SK-N-SH (cell line): ENCODE results near the gene ERVFRD-1.

ENCODE experiments used
- CHD2 ChIP-seq: fragments of 150-350 bp; IDR thresholded peaks from 2 replicates; pipeline ENCODE4 v1.6.1; 2018; ENCODE audit warnings: low read length; ENCODE audit not compliant: partially characterized antibody
- CTCF ChIP-seq: fragments of 200-600 bp; sonication (generic); IDR thresholded peaks from 2 replicates; pipeline ENCODE4 v1.6.1; 2017; ENCODE audit warnings: antibody characterized with exemption, mild to moderate bottlenecking, moderate library complexity
- EP300 ChIP-seq, 2 experiments: IDR thresholded peaks; 2 replicates each; pipeline versions ENCODE4 v1.4.0 to v1.6.1; 2012; ENCODE audit warnings: borderline replicate concordance in 1 of 2, low read depth in 1 of 2, low read length in 1 of 2
- FOXJ3 ChIP-seq: sonication (generic); formaldehyde crosslinking; IDR thresholded peaks from 2 replicates; pipeline ENCODE4 v1.5.1; 2020; ENCODE audit warnings: mild to moderate bottlenecking, missing genetic modification reagents
- GABPA ChIP-seq: IDR thresholded peaks from 2 replicates; pipeline ENCODE4 v1.4.0; 2012; ENCODE audit warnings: low read depth, mild to moderate bottlenecking
- POLR2AphosphoS5 ChIP-seq: IDR thresholded peaks from 2 replicates; pipeline ENCODE4 v1.6.1; 2012; ENCODE audit warnings: low read depth, low read length
- RAD21 ChIP-seq: IDR thresholded peaks from 2 replicates; pipeline ENCODE4 v1.6.1; 2012; ENCODE audit warnings: mild to moderate bottlenecking, low read length
- SIN3A ChIP-seq: IDR thresholded peaks from 2 replicates; pipeline ENCODE4 v1.6.1; 2012; ENCODE audit warnings: low read depth, mild to moderate bottlenecking, low read length, moderate library complexity, borderline replicate concordance
- TF ChIP-seq, protein P1 (sequence below): IDR thresholded peaks from 2 replicates; pipeline ENCODE4 v1.6.1; 2012; ENCODE audit warnings: mild to moderate bottlenecking, low read depth, low read length, moderate library complexity

DNA sequence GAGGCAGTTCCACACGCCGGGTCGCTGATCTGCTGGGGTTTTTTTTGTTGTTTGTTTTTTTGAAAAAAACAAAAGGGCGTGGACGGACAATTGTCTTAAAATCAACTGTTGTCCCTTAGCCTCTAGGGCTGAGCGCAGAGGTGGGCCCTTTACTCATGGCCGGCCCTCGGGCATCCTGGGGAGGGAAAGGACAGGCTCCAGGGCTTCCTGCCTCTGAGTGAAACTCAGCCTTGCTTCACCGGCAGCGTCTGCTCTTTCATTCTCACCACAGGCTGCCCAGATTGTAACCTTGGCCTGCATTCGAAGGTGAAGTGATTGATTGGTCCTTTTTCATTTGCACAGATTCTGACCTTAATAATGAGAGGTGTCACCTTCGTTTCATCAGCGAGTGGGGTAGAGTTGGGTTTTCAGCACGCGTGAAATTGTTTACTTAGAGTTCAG is 17.1 kb downstream of the ERVFRD-1 start:
- TF ChIP-seq FOXJ3 (no peak), POLR2AphosphoS5 (no peak), RAD21 (no peak), GABPA (no peak), CHD2 (no peak), CTCF (no peak), EP300 (IDR thresholded peaks at IDR 0.05; ENCODE audit: borderline replicate concordance in 1 of 2, low read depth in 1 of 2, low read length in 1 of 2) (no peak), SIN3A (no peak; the same call in 1 of the 2 replicates)
- TF ChIP-seq, protein P1, sequence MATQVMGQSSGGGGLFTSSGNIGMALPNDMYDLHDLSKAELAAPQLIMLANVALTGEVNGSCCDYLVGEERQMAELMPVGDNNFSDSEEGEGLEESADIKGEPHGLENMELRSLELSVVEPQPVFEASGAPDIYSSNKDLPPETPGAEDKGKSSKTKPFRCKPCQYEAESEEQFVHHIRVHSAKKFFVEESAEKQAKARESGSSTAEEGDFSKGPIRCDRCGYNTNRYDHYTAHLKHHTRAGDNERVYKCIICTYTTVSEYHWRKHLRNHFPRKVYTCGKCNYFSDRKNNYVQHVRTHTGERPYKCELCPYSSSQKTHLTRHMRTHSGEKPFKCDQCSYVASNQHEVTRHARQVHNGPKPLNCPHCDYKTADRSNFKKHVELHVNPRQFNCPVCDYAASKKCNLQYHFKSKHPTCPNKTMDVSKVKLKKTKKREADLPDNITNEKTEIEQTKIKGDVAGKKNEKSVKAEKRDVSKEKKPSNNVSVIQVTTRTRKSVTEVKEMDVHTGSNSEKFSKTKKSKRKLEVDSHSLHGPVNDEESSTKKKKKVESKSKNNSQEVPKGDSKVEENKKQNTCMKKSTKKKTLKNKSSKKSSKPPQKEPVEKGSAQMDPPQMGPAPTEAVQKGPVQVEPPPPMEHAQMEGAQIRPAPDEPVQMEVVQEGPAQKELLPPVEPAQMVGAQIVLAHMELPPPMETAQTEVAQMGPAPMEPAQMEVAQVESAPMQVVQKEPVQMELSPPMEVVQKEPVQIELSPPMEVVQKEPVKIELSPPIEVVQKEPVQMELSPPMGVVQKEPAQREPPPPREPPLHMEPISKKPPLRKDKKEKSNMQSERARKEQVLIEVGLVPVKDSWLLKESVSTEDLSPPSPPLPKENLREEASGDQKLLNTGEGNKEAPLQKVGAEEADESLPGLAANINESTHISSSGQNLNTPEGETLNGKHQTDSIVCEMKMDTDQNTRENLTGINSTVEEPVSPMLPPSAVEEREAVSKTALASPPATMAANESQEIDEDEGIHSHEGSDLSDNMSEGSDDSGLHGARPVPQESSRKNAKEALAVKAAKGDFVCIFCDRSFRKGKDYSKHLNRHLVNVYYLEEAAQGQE: no peak
